HG03108 (cell line): ENCODE measurements around the gene BLOC1S3.

Experiments used
- ATAC-seq: cut with Tn5 transposase; IDR thresholded peaks from one replicate; pipeline ENCODE4 v1.9.1; 2021; ENCODE audit warnings: moderate library complexity; ENCODE audit not compliant: unreplicated experiment

BLOC1S3 gene

DNA sequence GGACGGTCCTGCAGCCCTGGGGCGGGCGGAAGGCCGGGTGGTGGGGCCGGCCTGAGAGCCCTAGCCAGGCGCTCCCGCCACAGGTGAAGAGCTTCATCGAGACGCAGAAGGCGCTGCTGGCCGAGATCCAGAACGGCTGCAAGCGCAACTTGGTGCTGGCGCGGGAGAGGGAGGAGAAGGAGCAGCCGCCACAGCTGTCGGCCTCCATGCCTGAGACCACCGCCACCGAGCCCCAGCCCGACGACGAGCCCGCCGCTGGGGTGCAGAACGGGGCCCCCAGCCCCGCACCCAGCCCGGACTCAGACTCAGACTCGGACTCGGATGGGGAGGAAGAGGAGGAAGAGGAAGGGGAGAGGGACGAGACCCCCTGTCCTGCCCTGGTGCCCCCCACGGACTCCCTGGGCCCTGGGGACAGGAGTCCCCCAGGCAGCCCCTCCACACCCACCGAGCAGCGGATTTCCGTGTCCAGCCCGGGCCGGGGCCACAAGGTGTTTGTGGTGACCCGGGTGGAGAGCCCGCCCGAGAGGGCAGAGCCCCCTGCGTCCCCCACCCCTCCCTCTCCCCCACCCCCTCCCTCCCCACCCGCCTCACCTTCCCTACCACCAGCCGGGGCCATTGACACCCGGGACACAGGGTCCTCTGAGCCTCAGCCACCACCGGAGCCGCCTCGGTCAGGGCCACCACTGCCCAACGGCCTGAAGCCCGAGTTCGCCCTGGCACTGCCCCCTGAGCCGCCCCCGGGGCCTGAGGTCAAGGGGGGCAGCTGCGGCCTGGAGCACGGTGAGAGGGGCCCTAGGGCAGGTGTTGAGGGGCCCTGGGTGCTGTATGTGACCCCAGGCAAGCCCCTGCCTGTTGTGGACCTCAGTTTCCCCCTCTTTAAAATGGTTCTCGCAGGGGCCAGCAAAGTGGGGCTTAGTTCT is 33.1 kb upstream of the BLOC1S3 start:
- no peak for ATAC-seq

DNA sequence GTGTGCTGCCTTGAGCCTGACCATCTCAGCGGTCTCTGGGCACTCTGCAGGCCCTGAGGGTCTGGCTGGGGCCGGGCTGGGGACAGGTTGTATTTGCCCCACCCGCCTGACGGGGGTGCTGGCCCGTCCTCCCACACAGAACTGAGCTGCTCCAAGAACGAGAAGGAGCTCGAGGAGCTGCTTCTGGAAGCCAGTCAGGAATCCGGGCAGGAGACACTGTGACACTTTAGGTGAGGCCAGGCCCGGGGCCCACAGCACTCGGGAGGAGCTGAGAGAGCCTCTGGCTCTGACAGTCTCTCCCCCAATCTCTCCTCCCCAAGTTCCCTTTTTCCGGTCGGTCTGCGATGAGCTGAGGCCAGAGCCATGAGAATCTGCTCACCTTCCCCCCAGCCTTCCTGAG is 32.3 kb upstream of the BLOC1S3 start:
- ATAC-seq = no peak

DNA sequence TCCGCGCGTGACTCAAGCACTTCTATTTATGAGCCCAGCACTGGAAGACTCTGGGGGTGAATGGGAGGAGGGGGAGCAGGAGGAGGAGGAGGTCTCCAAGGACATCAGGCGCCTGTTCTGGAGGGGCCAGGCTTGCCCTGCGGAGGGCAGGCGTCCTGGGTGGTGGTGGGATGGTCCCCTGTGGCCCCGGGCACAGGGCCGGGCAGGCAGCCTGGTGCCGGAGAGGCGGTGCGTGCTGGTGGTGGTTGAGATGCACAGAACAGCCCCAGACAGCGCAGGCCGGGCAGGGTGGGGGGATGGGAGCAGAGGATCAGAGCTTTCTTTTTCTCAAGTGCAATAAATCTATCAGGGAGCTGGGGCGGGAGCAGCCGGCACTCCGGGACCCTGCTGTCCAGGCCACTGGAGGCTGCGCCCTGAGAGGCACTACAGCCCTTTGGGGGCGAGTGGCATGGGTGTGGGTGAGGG is 31.8 kb upstream of the BLOC1S3 start:
- ATAC-seq = no peak

DNA sequence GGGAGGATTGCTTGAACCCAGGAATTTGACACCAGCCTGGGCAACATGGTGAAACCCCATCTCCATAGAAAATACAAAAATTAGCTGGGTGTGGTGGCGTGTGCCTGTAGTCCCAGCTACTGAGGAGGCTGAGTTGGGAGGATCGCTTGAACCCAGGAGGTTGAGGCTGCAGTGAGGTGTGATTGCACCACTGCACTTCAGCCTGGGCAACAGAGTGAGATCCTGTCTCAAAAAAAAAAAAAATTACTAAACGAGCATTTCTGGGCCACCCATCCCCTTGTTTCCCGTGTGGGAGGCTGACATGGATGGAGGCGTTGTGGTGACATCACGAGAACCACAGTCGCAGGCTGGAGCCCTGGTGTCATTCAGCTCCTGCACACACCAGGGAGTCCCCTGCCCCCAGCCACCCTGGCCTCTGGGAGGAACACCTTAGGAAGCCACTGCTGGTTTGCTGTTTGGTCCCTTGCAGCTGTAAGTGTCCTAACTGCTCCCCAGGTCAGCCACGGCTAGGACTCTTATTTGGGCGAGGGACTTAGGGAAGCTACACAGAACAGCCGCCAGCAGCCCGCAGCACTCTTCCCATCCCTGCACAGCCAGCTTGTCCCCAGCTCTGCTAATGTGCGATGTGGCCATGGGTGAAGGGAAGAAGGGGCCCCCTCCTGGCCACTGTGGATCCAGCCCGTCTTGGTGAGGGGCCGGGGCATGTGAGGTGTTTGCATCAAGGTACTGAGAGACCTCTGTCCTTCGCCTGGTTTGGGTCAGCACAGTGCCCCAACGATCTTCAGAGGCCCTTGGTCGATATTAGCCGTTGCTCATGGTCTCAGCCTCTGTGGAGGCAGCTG is 30.5 kb upstream of the BLOC1S3 start:
- no peak for ATAC-seq

DNA sequence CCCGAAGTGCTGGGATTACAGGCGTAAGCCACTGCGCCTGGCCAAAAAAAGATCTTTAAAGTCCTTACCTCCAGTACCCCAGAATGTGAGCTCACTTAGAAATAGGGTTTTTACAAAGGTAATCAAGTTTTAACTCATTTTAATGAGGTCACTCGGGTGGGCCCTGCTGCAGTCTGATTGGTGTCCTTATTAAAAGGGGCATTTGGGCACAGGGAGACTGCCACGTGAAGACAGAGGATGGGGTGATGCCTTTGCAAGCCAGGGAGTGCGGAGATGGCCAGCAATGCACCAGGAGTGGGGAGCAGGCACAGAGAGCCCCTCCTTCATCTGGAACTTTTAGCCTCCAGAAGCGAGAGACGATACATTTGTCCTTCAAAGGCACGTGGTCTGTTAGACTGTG is 29.5 kb upstream of the BLOC1S3 start:
- no peak for ATAC-seq

DNA sequence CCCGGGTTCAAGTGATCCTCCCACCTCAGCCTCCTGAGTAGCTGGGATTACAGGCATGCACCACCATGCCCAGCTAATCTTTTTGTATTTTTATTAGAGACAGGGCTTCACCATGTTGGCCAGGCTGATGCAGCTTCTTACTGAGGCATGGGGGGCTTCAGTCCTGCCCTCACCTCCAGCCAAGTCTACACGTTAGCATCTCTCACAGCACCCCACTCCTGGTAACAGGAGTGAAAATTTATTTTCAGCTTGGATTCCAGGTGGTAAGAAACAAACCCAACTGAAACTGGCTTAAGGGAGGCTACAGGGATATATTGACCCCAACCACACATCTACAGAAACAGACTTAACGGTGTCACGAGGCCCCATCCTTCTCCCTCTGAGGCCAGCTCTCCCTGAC is 28.4 kb upstream of the BLOC1S3 start:
- ATAC-seq = no peak

DNA sequence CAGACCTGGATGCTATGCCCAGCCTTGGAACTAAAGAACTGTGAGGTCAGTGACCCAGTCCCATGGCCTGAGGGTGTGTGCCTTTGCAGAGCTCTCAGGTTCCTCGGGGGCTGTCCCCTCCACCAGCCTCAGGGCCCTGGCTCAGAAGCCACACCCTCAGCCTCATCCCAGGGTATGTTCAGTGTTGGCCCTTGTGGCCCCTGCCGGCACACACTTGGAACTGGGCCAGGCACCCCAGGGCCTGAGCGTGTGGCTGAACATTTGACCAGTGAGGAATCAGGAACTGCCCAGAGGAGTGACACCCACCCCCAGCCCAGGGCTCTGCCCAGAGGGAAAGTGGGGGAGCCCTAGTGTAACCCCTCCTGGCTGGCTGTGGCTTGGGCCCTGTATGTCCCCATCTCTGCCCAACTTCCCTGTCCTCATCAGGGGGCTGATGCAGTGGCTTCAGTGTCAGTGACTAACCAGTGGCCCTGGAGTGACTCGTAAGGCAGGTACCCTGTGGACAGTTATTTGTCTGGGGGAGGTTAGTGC is 27.8 kb upstream of the BLOC1S3 start:
- no peak for ATAC-seq

DNA sequence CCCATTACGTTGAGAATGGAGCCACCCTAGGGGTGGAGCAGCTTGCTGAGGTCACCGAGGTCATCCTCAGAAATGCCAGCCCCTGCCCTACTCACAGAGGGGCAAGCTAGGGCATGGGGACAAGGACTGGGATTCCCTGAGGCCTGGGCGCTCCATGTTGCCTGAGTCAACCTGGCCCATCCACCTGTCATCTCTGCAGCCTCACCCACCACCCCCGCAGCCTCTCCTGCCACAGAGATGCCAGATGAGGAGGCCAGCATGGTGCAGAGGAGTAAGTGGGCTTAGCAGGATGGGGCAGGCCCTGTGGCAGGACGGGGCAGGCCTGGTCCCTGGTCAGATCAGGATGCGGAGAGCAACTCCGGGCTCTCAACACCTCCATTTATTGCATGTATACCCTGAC is 27.3 kb upstream of the BLOC1S3 start:
- no peak for ATAC-seq

DNA sequence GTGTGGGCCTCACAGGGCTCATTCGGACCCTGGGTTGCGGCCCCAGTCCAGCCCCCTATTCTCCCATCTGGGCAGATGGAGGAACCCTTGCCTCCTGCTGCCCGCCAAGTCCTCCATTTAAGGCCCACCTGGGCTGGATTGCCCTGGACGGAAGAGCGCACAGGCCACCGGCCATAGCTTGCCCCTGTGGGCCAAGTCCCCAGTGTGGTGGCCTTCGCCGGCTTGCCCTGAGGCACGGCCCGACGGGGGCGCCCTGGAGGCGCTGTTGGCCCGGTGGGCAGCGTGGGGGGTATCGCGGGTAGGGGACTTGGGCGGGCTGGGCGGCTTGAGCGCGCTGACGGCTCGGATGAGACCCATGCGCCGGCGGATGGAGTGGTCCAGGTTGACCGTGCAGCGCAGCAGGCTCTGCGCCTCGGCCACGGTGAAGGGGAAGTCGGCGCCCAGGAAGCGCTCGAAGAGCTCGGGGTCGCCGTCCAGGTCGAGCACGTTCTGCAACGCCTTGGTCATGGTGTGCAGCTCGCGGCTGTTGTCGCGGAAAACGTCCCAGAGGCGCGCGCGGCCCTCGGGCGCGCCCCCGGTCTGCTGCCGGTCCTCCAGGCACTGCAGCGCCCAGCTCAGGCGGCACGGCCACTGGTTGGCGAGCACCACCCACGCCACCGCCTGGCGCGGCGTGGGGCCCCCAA is 26.6 kb upstream of the BLOC1S3 start:
- no peak for ATAC-seq

DNA sequence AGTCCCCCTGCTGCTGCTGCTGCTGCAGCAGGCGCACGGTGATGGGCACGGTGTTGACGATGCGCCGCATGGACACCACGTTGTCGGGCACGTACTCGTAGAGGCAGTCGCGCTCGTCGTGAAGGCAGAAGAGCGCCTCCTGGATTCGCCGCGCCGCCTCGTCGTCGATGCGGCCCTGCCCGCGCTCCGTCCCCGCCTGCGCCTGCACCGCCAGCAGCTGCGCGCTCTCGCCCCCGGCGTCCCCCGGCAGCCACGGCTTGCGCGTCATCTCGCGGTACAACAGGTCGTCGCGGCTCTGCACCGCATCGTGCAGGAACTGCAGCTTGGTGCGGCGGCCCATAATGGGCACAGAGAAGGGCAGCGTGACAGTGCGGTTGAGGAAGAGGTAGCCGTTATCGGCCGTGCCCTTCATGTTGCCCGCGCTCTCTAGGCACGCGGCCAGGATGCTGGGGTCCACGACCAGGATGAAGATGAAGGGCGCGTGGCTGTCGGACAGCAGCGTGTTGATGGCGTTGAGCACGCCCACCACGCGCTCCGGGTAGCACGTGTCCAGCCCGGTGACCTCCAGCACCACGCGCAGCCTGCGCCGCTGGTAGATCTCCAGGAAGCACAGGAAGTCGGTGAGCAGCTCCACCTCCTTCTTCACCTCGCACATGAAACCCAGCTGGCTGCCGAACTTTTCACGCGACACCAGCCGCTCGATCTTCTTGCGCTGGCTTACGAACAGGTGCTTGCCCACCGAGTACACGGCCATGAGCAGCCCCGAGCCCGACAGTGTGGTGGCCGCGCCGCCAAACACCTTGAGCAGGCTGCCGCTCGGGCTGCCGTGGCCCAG is 25.9 kb upstream of the BLOC1S3 start:
- ATAC-seq = no peak

DNA sequence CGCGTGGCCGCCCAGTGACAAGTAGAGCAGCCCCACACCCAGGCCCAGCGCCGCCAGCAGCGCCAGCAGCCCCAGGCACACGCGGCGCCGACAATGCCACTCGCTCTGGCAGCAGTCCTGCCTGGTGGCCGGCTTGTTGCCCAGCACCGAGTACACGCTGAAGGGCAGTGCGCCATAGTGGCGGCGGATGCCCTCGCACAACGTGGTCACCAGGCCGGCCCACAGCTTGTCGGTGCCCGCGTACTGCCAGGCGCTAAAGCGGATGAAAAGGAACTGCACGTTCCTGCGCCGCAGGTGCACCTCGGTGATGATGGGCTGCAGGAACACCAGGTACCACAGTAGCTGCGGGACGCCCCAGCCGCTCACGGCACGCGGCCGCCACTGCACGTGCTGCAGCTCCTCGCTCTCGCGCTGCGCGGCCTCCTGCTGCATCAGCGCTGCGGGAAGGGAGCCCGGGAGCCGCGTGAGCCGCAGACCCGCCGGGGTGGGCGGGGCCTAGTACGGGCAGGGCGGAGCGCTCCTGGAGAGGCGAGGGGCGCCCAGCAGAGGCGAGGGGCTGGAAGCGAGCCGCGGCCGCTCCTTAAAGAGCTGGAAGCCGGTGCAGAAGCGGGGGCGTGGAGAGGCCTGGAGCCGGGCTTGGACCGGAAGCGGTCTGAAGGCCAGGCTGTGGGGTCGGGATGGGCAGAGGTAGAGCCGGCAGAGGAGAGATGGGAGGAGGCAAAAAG is 25.1 kb upstream of the BLOC1S3 start:
- no peak for ATAC-seq

DNA sequence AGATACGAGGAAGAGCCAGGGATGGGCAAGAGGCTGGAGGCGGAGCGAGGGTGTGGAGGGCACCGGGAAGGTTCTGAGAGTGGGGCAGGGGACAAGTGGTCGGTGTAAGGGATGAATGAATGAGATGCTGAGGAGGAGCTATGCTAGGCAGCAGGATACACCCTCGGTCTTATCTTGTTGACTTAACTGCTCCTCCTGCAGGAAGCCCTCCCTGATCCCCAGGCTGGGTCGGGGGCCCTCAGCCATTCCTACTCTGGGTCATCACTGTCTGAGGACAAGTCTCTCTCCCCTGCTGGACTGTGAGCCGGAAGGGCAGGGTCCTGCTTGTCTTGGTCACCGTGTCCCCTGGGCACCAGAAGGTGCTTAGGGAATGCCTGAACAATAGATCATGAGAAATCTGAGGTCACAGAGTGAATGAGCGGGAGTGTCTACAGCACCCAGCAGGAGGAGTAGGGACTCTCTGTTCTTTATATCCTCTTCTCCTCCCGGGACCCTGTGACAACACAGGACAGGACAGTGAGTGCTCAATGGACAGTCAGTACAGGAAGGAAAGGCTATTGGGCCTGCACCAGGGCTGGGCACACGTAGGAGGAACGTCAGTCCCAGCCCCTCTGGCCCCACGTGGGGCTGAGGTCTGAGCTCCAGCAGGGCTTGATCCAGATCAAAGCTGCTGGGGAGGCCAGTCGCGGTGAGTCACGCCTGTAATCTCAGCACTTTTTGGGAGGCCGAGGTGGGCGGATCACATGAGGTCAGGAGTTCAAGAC is 24.3 kb upstream of the BLOC1S3 start:
- no peak for ATAC-seq

DNA sequence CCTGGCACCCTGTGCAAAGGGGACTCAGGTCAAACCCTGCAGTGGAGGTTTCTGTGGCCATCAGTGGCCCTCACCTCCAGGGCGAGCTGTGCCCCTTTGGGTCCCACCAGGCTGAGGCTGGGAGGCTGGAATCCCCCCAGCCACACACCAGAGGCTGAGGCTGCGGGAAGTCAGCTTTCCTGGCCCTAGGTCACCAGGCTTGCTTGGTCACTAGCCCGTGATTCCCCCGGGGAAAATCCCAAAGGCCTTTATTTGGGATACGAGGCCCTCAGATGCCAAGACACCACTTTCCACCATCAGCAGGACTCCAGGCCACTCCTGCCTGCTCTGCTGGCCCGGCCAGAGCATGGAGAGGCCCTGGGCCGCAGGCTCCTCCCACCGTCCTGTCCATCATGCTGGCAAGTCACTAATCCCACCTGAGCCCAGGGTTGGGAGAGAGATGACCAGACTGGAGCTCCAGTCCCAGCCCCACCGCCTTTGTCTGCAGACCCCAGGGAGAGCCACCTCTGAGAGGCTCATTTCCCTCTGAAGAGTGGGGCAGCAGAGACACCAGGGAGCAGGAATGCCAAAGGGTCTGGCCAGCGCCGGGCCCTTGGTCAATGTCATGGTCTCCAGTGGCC is 22.5 kb upstream of the BLOC1S3 start:
- ATAC-seq = no peak

DNA sequence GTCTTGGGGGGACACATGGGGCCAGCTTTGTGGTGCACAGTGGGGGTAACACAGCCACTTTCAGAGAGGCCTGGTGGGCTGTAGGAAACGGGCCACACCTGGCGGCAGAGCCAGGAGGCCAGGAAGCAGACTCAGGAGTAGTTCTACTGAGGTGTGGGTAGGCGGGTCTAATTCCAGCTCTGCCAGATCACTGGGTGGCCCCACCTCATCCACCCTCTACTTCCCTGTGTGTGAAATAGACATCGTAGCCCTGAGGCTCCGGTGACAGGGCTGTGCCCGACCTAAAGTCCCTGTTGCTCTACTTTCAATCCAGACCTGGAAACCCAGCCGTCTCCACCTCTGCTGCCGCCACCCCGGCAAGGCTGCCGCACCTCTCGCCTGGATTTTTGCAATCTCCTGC is 21.8 kb upstream of the BLOC1S3 start:
- no peak for ATAC-seq

DNA sequence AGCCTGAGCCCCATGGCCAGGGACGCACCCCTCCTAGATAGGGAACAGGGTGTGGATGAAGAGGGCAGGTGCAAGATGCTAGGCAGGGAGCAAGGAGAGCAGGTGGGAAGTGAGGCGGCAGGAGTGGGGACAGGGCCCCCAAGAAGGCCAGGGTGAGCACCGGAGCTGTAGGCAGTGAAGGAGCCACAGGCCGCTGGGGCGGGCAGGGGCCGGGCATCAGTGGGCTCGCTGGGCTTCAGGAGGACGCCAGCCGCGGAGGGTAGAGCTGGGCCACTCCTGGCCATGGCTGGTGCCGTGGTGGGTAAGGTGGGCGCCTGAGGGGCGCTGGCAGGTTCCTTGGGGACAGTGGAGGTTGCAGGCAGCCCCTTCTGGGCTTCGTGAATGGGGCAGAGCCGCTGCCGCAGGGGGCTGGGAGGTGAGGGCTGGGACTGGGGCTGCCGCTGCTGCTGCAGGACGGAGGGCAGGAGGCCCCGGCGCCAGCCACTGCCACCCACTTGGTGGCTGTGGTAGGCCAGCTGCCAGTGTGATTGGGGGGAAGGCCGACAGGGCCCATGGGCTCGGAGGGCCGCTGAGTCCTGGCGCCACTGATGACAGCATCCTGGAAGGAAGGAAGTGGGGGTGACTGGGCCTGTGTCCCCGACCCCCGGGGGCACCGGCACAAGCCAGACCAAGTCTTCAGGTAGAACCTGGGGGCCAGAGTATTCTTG is 19.9 kb upstream of the BLOC1S3 start:
- no peak for ATAC-seq

DNA sequence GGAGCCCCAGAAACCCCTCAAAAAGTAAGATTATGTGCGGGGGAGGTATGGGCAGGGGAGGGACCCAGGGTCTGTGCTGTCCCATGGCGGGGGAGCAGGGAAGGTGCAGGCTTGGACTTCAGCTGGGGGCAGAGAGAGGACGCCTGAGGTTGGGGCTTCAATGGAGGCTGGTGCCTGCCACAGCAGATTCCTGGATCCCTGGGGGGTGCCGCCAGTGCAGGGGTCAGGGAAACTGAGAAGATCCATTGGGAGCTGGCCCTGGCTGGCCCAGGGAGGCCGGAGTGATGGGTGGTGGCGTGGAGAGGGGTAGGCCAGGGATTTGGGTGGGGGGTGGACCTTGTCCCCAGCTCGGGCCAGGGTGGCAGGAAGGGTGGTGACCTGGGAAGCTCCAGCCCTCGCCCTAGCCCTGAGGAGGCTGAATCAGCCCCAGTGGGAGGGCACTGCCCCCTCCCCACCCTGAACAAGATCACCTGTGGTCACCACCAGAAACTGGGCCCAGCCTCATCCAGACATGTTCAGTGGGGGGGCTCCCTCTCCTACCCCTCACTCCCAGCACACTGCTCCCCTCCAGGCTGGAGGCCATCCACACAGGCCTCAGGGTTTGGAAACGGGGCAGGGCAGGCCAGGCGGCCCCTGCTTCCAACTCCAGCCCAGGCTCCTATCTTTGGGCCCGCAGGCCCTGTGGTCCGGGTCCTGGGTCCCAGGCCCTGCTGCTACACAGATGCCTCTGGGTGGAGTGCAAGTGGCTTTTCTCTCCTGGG is 19.2 kb upstream of the BLOC1S3 start:
- ATAC-seq = no peak

DNA sequence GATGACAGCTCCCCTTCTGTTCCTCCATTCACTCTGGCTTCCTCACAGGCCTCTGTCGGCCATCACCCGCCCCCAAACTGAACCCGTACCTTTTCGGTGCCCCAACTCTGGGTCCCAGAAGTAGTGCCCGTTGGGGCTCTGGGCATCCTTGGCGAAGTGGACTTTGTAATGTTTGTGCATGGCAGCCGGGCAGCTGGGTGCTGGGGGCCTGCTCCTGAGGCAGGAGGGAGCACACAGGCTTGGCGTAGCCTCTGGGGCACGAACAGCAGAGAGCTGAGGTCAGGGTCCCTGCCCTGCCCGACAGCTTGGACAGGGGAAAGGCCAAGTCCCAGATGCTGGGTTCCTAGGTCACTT is 18.6 kb upstream of the BLOC1S3 start:
- ATAC-seq = no peak
